Stimulated activated CD8-positive, alpha-beta memory T cell treated with anti-CD3 and anti-CD28 coated beads, Interleukin-7, amount 100 ng/mL, for 4 hours (primary cell): ENCODE results near the gene RAP1GAP.

ENCODE experiments used
- DNase-seq, 2 donors: peaks; one replicate each; pipeline ENCODE4 v3.0.0-alpha.2; 2020; ENCODE audit warnings: low read depth in 2 of 2

RAP1GAP gene

GRCh38 chr1:21662426-21663247 lies 6.5 kb downstream of the RAP1GAP start:
- no peak for DNase-seq

- DNase-seq = no peak
These were observed 7.3 kb downstream of the RAP1GAP start for GRCh38 chr1:21661886-21662285.

GRCh38 chr1:21659924-21660326 lies 9.2 kb downstream of the RAP1GAP start:
- no peak for DNase-seq

GRCh38 chr1:21659099-21659923 lies 9.8 kb downstream of the RAP1GAP start:
- peak; percentile 43 to 58 for DNase-seq

- DNase-seq = no peak
These were observed 11.5 kb downstream of the RAP1GAP start for GRCh38 chr1:21657456-21658190.

GRCh38 chr1:21655748-21656147 lies 13.4 kb downstream of the RAP1GAP start:
- no peak for DNase-seq

- DNase-seq = no peak
These were observed 13.9 kb downstream of the RAP1GAP start for GRCh38 chr1:21655259-21655658.

GRCh38 chr1:21654209-21654608 lies 14.9 kb downstream of the RAP1GAP start:
- no peak for DNase-seq

- DNase-seq = no peak
These were observed 15.4 kb downstream of the RAP1GAP start for GRCh38 chr1:21653744-21654100.

- DNase-seq = no peak
These were observed 16.0 kb downstream of the RAP1GAP start for GRCh38 chr1:21652937-21653743.

GRCh38 chr1:21652101-21652936 lies 16.8 kb downstream of the RAP1GAP start:
- no peak for DNase-seq

- peak in 1 of 2 donors; percentile 36 for DNase-seq
These were observed 17.7 kb downstream of the RAP1GAP start for GRCh38 chr1:21651214-21652042.

- DNase-seq = no peak
These were observed 18.8 kb downstream of the RAP1GAP start for GRCh38 chr1:21650400-21650799.

GRCh38 chr1:21649315-21649714 lies 19.8 kb downstream of the RAP1GAP start:
- no peak for DNase-seq

- no peak for DNase-seq
These were observed 20.4 kb downstream of the RAP1GAP start for GRCh38 chr1:21648791-21649190.

GRCh38 chr1:21648352-21648730 lies 20.8 kb downstream of the RAP1GAP start:
- DNase-seq = no peak

GRCh38 chr1:21647431-21648351 lies 21.5 kb downstream of the RAP1GAP start:
- DNase-seq = no peak

GRCh38 chr1:21645550-21645949 lies 23.6 kb downstream of the RAP1GAP start:
- no peak for DNase-seq

GRCh38 chr1:21644906-21645305 lies 24.3 kb downstream of the RAP1GAP start:
- no peak for DNase-seq
